B cell (primary cell): ENCODE data around the gene TAF10. TPM values are rescaled to one million over a fixed set of nuclear protein-coding genes. Genes with fewer than 3 reads are reported as not detected.

Experiments
- ATAC-seq: fragments of 200-7000 bp; cut with Tn5 transposase; one replicate; pipeline ENCODE4 v1.10.0; 2021; ENCODE audit warnings: low read depth, mild to moderate bottlenecking, moderate number of reproducible peaks, moderate library complexity
- CTCF ChIA-PET: fragments of 350-600 bp; sonication (Branson Sonifier 250); formaldehyde crosslinking; loops from one replicate; lab custom pipeline; 2021; ENCODE audit warnings: antibody characterized with exemption, inconsistent platforms; lab: Charles Lee
- POLR2A ChIA-PET: fragments of 350-600 bp; sonication (Branson Sonifier 250); formaldehyde crosslinking; loops from one replicate; lab custom pipeline; 2021; ENCODE audit warnings: antibody characterized with exemption; lab: Charles Lee
- DNase-seq: peaks from one replicate; pipeline ENCODE4 v3.0.0; 2013
- H2AFZ ChIP-seq: 2 replicates; pipeline ENCODE4 v1.6.1; 2012; ENCODE audit warnings: mild to moderate bottlenecking, low read depth, low read length; ENCODE audit not compliant: insufficient read depth, poor library complexity, severe bottlenecking
- H3K27ac ChIP-seq, 2 donors: 1 replicate in 1 of 2; 2 replicates in 1 of 2; pipeline ENCODE4 v1.5.1; 2012 to 2013; ENCODE audit warnings: low read length in 2 of 2, mild to moderate bottlenecking in 2 of 2, moderate library complexity in 1 of 2
- H3K27me3 ChIP-seq, 4 experiments: fragments of 200-600 bp in 1 of 4; sonication (generic) in 1 of 4; replicated peaks in 1 of 4; 1 replicate in 2 of 4; 2 replicates in 2 of 4; pipeline versions ENCODE4 v1.6.1 to v1.7.0; 2013 to 2016; ENCODE audit warnings: low read length in 3 of 4, mild to moderate bottlenecking in 2 of 4, mixed read lengths in 1 of 4, moderate library complexity in 1 of 4; ENCODE audit not compliant: insufficient read depth in 4 of 4, control insufficient read depth in 3 of 4; ENCODE audit errors: control extremely low read depth in 1 of 4
- H3K36me3 ChIP-seq, 2 experiments: replicated peaks in 1 of 2; 1 replicate in 1 of 2; 2 replicates in 1 of 2; pipeline versions ENCODE4 v1.6.1 to v1.7.1; 2013; ENCODE audit warnings: low read length in 1 of 2; ENCODE audit not compliant: insufficient read depth in 2 of 2, control insufficient read depth in 1 of 2; ENCODE audit errors: control extremely low read depth in 1 of 2, extremely low read depth in 1 of 2
- H3K4me1 ChIP-seq, 2 donors: fragments of 200-600 bp in 1 of 2; sonication (generic) in 1 of 2; 1 replicate in 1 of 2; 2 replicates in 1 of 2; pipeline versions ENCODE4 v1.5.1 to v1.6.1; 2013 to 2017; ENCODE audit warnings: low read length in 2 of 2; ENCODE audit not compliant: control insufficient read depth in 2 of 2, insufficient read depth in 2 of 2
- H3K4me2 ChIP-seq: replicated peaks from 2 replicates; pipeline ENCODE3; 2012; ENCODE audit warnings: mild to moderate bottlenecking, low read depth, low read length; ENCODE audit not compliant: poor library complexity, severe bottlenecking
- H3K4me3 ChIP-seq, 5 experiments: fragments of 200-600 bp in 1 of 5; sonication (generic) in 1 of 5; 1 replicate in 3 of 5; 2 replicates in 2 of 5; pipeline versions ENCODE4 v1.5.1 to v1.7.0; 2011 to 2016; ENCODE audit warnings: low read length in 4 of 5, mild to moderate bottlenecking in 4 of 5, low read depth in 2 of 5, control low read depth in 1 of 5, moderate library complexity in 1 of 5; ENCODE audit not compliant: insufficient read depth in 1 of 5; ENCODE audit errors: control extremely low read depth in 1 of 5, extremely low read depth in 1 of 5
- H3K79me2 ChIP-seq: fragments of 200-600 bp; sonication (generic); one replicate; pipeline ENCODE4 v1.6.0; 2016; ENCODE audit warnings: low read length; ENCODE audit not compliant: control insufficient read depth, insufficient read depth
- H3K9ac ChIP-seq: fragments of 200-600 bp; sonication (generic); 2 replicates; pipeline ENCODE4 v1.6.1; 2017; ENCODE audit warnings: mild to moderate bottlenecking, low read length, moderate library complexity
- H3K9me3 ChIP-seq, 3 donors: one replicate each; pipeline versions ENCODE4 v1.6.1 to v1.7.1; 2013; ENCODE audit warnings: low read length in 2 of 3; ENCODE audit not compliant: control insufficient read depth in 2 of 3, insufficient read depth in 1 of 3; ENCODE audit errors: control extremely low read depth in 1 of 3
- H4K20me1 ChIP-seq: 2 replicates; pipeline ENCODE4 v1.6.0; 2012; ENCODE audit warnings: mild to moderate bottlenecking, low read length; ENCODE audit not compliant: insufficient read depth, control insufficient read depth, poor library complexity, severe bottlenecking
- H3K27ac Mint-ChIP-seq: one replicate; pipeline ENCODE4 v1.8.0; 2021; ENCODE audit warnings: mixed read lengths
- H3K27me3 Mint-ChIP-seq: one replicate; pipeline ENCODE4 v1.8.0; 2021; ENCODE audit warnings: mixed read lengths
- H3K4me1 Mint-ChIP-seq: one replicate; pipeline ENCODE4 v1.8.0; 2021; ENCODE audit warnings: mixed read lengths
- H3K4me3 Mint-ChIP-seq: one replicate; pipeline ENCODE4 v1.8.0; 2021; ENCODE audit warnings: mixed read lengths
- H3K9me3 Mint-ChIP-seq: one replicate; pipeline ENCODE4 v1.8.0; 2022; ENCODE audit warnings: mixed read lengths; ENCODE audit not compliant: insufficient read depth
- EZH2 ChIP-seq: IDR thresholded peaks from 2 replicates; pipeline ENCODE4 v1.6.1; 2012; ENCODE audit warnings: borderline replicate concordance, low read depth, mild to moderate bottlenecking, moderate library complexity, low read length; ENCODE audit not compliant: insufficient read depth, poor library complexity, severe bottlenecking
- WGBS: methylation state at CpG from one replicate; pipeline ENCODE4 v1.1.5; 2013; ENCODE audit warnings: missing lambda C conversion rate; ENCODE audit not compliant: insufficient coverage; 5-methylcytosine and 5-hydroxymethylcytosine counted together
- intact Hi-C: fragments of 100-400 bp; cut with micrococcal nuclease; formaldehyde crosslinking; loops from one replicate; pipeline ENCODE4 v1.10.0; 2022
- polyA plus RNA-seq: library from polyadenylated mRNA; depleted of rRNA; stranded (reverse); fragments of >200 nt; gene quantifications from 2 replicates; pipeline ENCODE4 v1.2.3, GENCODE V29; 2012
- total RNA-seq, 2 donors: library from RNA; stranded (reverse); fragments of 120-200 nt in 1 of 2; gene quantifications; 1 replicate in 1 of 2; 2 replicates in 1 of 2; pipeline versions ENCODE4 v1.2.3 to v1.2.4, GENCODE V29; 2013 to 2022
- TF ChIP-seq, protein P1 (sequence below): fragments of 200-600 bp; IDR thresholded peaks from one replicate; pipeline ENCODE4 v1.8.0; 2022; ENCODE audit warnings: antibody characterized with exemption, mild to moderate bottlenecking

The TAF10 gene
- total and polyA plus RNA-seq, 2 donors (not counting 1 experiment from before 2014, with no cell fraction given): 114 to 156 TPM

DNA sequence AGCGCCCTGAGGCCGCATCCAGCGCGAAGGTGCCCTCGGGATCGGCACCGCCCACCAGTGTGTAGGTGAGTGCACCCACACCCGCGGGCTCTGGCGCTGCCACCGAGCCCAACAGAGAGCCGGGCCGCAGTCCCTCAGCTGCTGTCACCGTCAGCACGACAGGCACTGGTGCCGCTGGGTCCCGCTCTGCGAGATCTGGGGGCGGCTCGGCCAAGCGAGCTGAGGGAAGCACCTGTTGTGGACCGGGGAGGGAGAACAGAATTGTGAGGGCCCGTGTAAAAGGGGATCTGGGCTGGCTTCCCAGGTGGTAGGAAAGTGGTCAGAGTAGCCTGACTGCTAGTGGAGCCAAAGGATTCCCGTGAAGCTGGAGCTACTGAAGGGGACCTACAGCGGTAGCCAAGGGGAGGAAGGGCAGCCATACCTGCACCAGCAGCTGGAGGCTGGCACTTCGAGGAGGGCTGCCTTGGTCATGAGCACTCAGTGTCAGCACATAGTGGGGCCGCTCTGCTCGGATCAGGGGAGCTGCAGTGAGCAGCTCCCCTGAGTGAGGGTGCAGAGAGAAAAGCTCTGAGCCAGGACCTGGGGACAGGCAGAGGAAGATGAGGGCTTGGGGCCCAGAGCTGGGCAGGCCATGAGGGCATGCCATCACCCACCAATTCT lies 18.7 kb upstream of the TAF10 start:
- POLR2A ChIA-PET: no interaction called here
- WGBS: 96% methylated on average over 28 of the region's 28 CpGs
- no peaks in the 10 kb centered on the region for H3K9me3 Mint-ChIP-seq

More for the DNA sequence above, 18.7 kb upstream of the TAF10 start:
- no peaks in the 10 kb centered on the region for H4K20me1 ChIP-seq
- peaks cover 22% of the 10 kb centered on the region for H3K4me1 Mint-ChIP-seq
- no peak overlapping the region for H3K4me2 ChIP-seq
- H3K27me3 Mint-ChIP-seq: no peaks in the 10 kb centered on the region
- CTCF ChIA-PET: interaction anchor here (0.5 to 1.4 kb wide), 4 partner anchors 12 to 126 kb away, joined by 3 read pairs; partner anchors contain the start of gene MRPL17
- intact Hi-C loops: no loop called here
- H3K79me2 ChIP-seq: no peaks in the 10 kb centered on the region
- no peak for DNase-seq
- H3K4me3 ChIP-seq: no peak overlapping the region
- no peak overlapping the region for H3K27ac ChIP-seq
- H2AFZ ChIP-seq: no peak overlapping the region
- H3K9ac ChIP-seq: no peak overlapping the region
- no peaks in the 10 kb centered on the region for H3K27me3 ChIP-seq
- H3K27ac Mint-ChIP-seq: no peak overlapping the region
- peaks cover 11 to 15% of the 10 kb centered on the region in 2 donors for H3K4me1 ChIP-seq
- no peak for TF ChIP-seq EZH2
- TF ChIP-seq, protein P1, sequence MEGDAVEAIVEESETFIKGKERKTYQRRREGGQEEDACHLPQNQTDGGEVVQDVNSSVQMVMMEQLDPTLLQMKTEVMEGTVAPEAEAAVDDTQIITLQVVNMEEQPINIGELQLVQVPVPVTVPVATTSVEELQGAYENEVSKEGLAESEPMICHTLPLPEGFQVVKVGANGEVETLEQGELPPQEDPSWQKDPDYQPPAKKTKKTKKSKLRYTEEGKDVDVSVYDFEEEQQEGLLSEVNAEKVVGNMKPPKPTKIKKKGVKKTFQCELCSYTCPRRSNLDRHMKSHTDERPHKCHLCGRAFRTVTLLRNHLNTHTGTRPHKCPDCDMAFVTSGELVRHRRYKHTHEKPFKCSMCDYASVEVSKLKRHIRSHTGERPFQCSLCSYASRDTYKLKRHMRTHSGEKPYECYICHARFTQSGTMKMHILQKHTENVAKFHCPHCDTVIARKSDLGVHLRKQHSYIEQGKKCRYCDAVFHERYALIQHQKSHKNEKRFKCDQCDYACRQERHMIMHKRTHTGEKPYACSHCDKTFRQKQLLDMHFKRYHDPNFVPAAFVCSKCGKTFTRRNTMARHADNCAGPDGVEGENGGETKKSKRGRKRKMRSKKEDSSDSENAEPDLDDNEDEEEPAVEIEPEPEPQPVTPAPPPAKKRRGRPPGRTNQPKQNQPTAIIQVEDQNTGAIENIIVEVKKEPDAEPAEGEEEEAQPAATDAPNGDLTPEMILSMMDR: no peak
- ATAC-seq: no peak
- no peak overlapping the region for H3K4me3 Mint-ChIP-seq
- H3K9me3 ChIP-seq: no peaks in the 10 kb centered on the region
- no peaks in the 10 kb centered on the region for H3K36me3 ChIP-seq
